ENCODE results near the gene SCGB1A1.

The SCGB1A1 gene

GRCh38 chr11:62421996-62422395 lies 3.2 kb downstream of the SCGB1A1 start:
- DNase-seq (ENCODE audit: low read depth), result no peak

- DNase-seq (ENCODE audit: low read depth), result no peak
These were observed 4.2 kb downstream of the SCGB1A1 start for GRCh38 chr11:62423012-62423411.

- no peak for DNase-seq (ENCODE audit: low read depth)
These were observed 8.9 kb downstream of the SCGB1A1 start for GRCh38 chr11:62427630-62428233.

GRCh38 chr11:62428871-62429560 lies 10.2 kb downstream of the SCGB1A1 start:
- DNase-seq (ENCODE audit: low read depth), result no peak

- DNase-seq (ENCODE audit: low read depth), result no peak
These were observed 11.6 kb downstream of the SCGB1A1 start for GRCh38 chr11:62430425-62430824.

GRCh38 chr11:62431171-62431901 lies 12.5 kb downstream of the SCGB1A1 start:
- DNase-seq (ENCODE audit: low read depth), result peak; percentile 67

GRCh38 chr11:62432695-62433094 lies 13.9 kb downstream of the SCGB1A1 start:
- DNase-seq (ENCODE audit: low read depth), result no peak

GRCh38 chr11:62433141-62433903 lies 14.5 kb downstream of the SCGB1A1 start:
- no peak for DNase-seq (ENCODE audit: low read depth)

GRCh38 chr11:62433904-62434276 lies 15.1 kb downstream of the SCGB1A1 start:
- no peak for DNase-seq (ENCODE audit: low read depth)

GRCh38 chr11:62435846-62436660 lies 17.2 kb downstream of the SCGB1A1 start:
- DNase-seq (ENCODE audit: low read depth), result no peak

- DNase-seq (ENCODE audit: low read depth), result no peak
These were observed 18.8 kb downstream of the SCGB1A1 start for GRCh38 chr11:62437616-62438015.

- no peak for DNase-seq (ENCODE audit: low read depth)
These were observed 19.8 kb downstream of the SCGB1A1 start for GRCh38 chr11:62438641-62439040.

- DNase-seq (ENCODE audit: low read depth), result no peak
These were observed 21.2 kb downstream of the SCGB1A1 start for GRCh38 chr11:62439785-62440602.

GRCh38 chr11:62443390-62444235 lies 24.8 kb downstream of the SCGB1A1 start:
- DNase-seq (ENCODE audit: low read depth), result no peak

- DNase-seq (ENCODE audit: low read depth), result no peak
These were observed 25.5 kb downstream of the SCGB1A1 start for GRCh38 chr11:62444236-62444833.

- no peak for DNase-seq (ENCODE audit: low read depth)
These were observed 26.0 kb downstream of the SCGB1A1 start for GRCh38 chr11:62444835-62445234.

GRCh38 chr11:62445314-62445740 lies 26.5 kb downstream of the SCGB1A1 start:
- DNase-seq (ENCODE audit: low read depth), result no peak

- no peak for DNase-seq (ENCODE audit: low read depth)
These were observed 27.3 kb downstream of the SCGB1A1 start for GRCh38 chr11:62446091-62446490.

GRCh38 chr11:62449451-62449851 lies 30.6 kb downstream of the SCGB1A1 start:
- no peak for DNase-seq (ENCODE audit: low read depth)
